Mesendoderm (in vitro differentiated cells): ENCODE data around the gene SPATA2.

Experiments
- DNase-seq: peaks from one replicate; pipeline ENCODE4 v3.0.0; 2013
- H2AK5ac ChIP-seq: 2 replicates; pipeline ENCODE4 v1.6.1; 2013; ENCODE audit warnings: low read length, inconsistent platforms
- H2BK120ac ChIP-seq: 2 replicates; pipeline ENCODE4 v1.6.1; 2013; ENCODE audit warnings: low read depth, mild to moderate bottlenecking, low read length, moderate library complexity, mixed read lengths
- H2BK15ac ChIP-seq: replicated peaks from 2 replicates; pipeline ENCODE4 v1.6.1; 2013; ENCODE audit warnings: low read depth, mild to moderate bottlenecking, moderate library complexity
- H2BK5ac ChIP-seq: 2 replicates; pipeline ENCODE4 v1.6.1; 2013; ENCODE audit warnings: low read length, inconsistent platforms
- H3K18ac ChIP-seq: 2 replicates; pipeline ENCODE4 v1.6.1; 2013; ENCODE audit warnings: mild to moderate bottlenecking, low read length, mixed read lengths
- H3K23ac ChIP-seq: one replicate; pipeline ENCODE4 v1.6.1; 2013; ENCODE audit warnings: low read length
- H3K27ac ChIP-seq: 2 replicates; pipeline ENCODE4 v1.5.1; 2013; ENCODE audit warnings: low read depth, mild to moderate bottlenecking, inconsistent platforms, low read length, moderate library complexity
- H3K27me3 ChIP-seq: 2 replicates; pipeline ENCODE4 v1.6.1; 2013; ENCODE audit warnings: low read length, control low read depth, mild to moderate bottlenecking, inconsistent platforms; ENCODE audit not compliant: insufficient read depth, poor library complexity
- H3K36me3 ChIP-seq: 2 replicates; pipeline ENCODE4 v1.6.1; 2013; ENCODE audit warnings: low read length, inconsistent platforms; ENCODE audit not compliant: control insufficient read depth, insufficient read depth
- H3K4ac ChIP-seq: one replicate; pipeline ENCODE4 v1.6.1; 2013; ENCODE audit warnings: low read depth, mild to moderate bottlenecking, low read length, moderate library complexity
- H3K4me1 ChIP-seq: 2 replicates; pipeline ENCODE4 v1.6.1; 2013; ENCODE audit warnings: low read depth, low read length, inconsistent platforms; ENCODE audit not compliant: control insufficient read depth
- H3K4me2 ChIP-seq: 2 replicates; pipeline ENCODE4 v1.6.1; 2013; ENCODE audit warnings: low read length
- H3K4me3 ChIP-seq: 2 replicates; pipeline ENCODE4 v1.5.1; 2013; ENCODE audit warnings: mild to moderate bottlenecking, low read length
- H3K56ac ChIP-seq: one replicate; pipeline ENCODE4 v1.6.1; 2013; ENCODE audit warnings: low read length
- H3K79me1 ChIP-seq: 2 replicates; pipeline ENCODE4 v1.6.1; 2013; ENCODE audit warnings: low read length, inconsistent platforms
- H3K79me2 ChIP-seq: 2 replicates; pipeline ENCODE4 v1.6.1; 2013; ENCODE audit warnings: mild to moderate bottlenecking, low read length; ENCODE audit not compliant: control insufficient read depth, insufficient read depth
- H3K9ac ChIP-seq: 2 replicates; pipeline ENCODE4 v1.6.1; 2013; ENCODE audit warnings: low read length, inconsistent platforms
- H4K5ac ChIP-seq: one replicate; pipeline ENCODE4 v1.6.1; 2013; ENCODE audit warnings: low read length
- H4K8ac ChIP-seq: one replicate; pipeline ENCODE4 v1.6.1; 2013; ENCODE audit warnings: low read depth, mild to moderate bottlenecking, control low read depth, low read length, moderate library complexity
- WGBS: extraction: QIAGEN DNeasy Blood & Tissue Kit; methylation state at CpG from one replicate; pipeline ENCODE4 v1.1.7; 2013; ENCODE audit warnings: low lambda C conversion rate, missing lambda C conversion rate; ENCODE audit not compliant: insufficient coverage; ENCODE audit errors: extremely low coverage; 5-methylcytosine and 5-hydroxymethylcytosine counted together

Gene SPATA2

DNA sequence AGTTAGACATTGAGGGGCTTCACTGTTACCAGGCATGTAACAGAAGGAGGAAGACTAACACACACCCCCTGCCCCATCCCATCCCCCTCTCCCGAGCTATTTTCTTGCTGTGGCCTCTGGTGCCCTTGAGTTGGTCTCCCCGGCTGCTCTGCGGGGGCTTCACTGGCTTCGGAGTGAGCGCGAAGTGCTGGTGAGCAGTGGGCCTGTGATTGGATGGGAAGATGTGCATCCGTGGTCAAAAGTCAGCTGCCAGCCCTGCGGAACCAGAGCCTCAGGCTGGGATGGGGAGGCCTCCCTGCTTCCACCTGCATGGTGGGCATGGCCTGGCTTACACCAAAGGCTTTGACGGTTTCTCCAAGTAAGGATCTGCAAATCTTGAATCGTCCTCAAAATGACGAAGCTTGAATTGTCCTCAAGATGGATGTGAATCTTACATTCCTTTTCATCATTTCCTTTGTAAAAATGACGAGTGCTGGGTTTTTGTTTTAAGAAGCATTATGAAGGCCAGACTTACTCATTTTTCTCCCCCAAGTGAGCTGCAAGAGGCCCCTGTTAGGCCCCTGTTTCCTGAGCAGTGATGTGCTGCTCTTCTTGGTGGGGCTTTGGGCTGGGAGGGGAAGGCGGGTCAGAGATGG lies 23.7 kb downstream of the SPATA2 start:
- H3K56ac ChIP-seq = no peak overlapping the region
- DNase-seq = no peak
- no peak overlapping the region for H4K5ac ChIP-seq
- no peaks in the 10 kb centered on the region for H3K79me2 ChIP-seq
- H3K79me1 ChIP-seq = no peaks in the 10 kb centered on the region
- no peak overlapping the region for H3K18ac ChIP-seq
- no CpG with 5 or more reads among the region's 13 CpGs for WGBS
- peaks cover 10% of the 10 kb centered on the region for H3K4me1 ChIP-seq
- no peak overlapping the region for H3K4me3 ChIP-seq
- H3K27me3 ChIP-seq = no peaks in the 10 kb centered on the region
- H4K8ac ChIP-seq = no peak overlapping the region
- no peak overlapping the region for H2BK120ac ChIP-seq
- no peak overlapping the region for H2BK15ac ChIP-seq
- no peaks in the 10 kb centered on the region for H3K36me3 ChIP-seq
- H3K23ac ChIP-seq = no peak overlapping the region
- H3K9ac ChIP-seq = no peak overlapping the region
- no peak overlapping the region for H2BK5ac ChIP-seq
- no peak overlapping the region for H2AK5ac ChIP-seq
- no peak overlapping the region for H3K4me2 ChIP-seq
- H3K4ac ChIP-seq = no peak overlapping the region
- no peak overlapping the region for H3K27ac ChIP-seq

DNA sequence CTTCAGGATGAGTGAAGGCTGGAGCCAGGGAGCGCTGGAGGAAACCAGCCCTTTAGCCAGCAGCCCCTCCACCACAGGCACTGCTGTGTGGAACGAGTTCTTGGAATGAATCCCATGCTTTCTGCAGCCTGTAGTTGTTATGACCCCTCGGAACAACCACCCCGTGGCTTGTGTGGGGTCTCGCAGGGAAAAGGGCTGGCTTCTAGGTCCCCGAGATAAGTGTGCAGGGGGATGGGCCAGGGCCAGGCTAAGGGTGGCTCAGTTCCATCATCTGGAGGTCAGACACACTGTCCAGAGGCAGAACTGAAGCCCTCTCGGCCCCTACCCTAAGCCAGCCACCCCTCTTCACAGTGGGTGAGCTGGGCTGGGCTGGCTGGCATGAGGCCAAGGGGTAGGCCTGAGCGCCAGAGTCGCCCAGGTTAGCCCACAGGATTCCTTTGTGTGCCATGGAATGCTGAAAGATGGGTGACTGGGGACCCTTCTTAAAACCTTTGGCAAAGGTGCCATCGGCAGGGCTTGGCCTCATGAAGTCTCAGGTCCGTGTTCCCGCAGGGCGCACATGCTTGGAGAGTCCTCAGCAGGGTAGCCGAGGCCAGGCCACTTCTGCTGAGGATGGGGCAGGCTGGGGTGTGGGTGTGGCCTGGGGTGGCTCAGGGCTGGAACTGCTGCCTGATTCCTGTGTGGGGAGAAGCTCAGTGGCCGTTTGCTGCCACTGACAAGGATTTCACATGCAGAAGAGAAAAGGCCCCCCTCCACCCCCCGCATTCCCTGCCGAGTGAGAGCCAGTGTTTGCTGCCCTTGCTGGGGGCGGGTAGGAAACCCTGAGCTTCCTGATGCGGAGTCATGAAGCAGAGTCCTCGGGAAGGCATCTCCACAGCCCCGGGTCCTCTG lies 24.6 kb downstream of the SPATA2 start:
- Histone ChIP-seq H3K36me3 (no peaks in the 10 kb centered on the region), H3K4me2 (no peak overlapping the region), H3K27ac (no peak overlapping the region), H2BK120ac (no peak overlapping the region), H2BK5ac (no peak overlapping the region), H3K4me3 (no peak overlapping the region), H3K56ac (peak overlapping the region; percentile 37), H3K27me3 (no peaks in the 10 kb centered on the region), H4K5ac (no peak overlapping the region), H3K4me1 (peaks cover 10% of the 10 kb centered on the region), H3K79me2 (no peaks in the 10 kb centered on the region), H2AK5ac (no peak overlapping the region), H2BK15ac (no peak overlapping the region), H4K8ac (no peak overlapping the region), H3K18ac (no peak overlapping the region), H3K23ac (no peak overlapping the region), H3K9ac (no peak overlapping the region), H3K4ac (no peak overlapping the region), H3K79me1 (no peaks in the 10 kb centered on the region)
- no CpG with 5 or more reads among the region's 21 CpGs for WGBS
- peak; percentile 82 for DNase-seq

DNA sequence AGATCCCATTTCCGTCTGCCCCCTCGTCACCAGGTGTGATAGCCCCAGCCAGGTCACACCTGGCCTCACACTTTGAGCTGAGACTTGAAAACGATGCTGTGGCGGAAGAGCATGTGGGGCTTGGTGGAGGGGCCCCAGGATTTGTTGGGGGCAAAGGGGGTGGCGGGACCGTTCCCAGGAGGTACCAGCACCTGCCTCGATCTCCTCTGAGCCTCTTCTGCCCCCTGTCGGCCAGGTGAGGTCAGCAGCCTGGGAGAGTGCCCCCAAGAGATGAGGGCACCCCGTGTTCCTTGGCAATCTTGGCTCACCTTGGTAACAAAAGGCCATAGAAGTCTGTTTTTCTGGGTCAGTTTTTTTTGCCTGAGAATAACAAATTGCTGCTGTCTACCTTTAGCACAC lies 25.4 kb downstream of the SPATA2 start:
- Histone ChIP-seq H2BK5ac (no peak overlapping the region), H3K4me3 (no peak overlapping the region), H3K4ac (no peak overlapping the region), H3K18ac (no peak overlapping the region), H2BK15ac (no peak overlapping the region), H4K5ac (no peak overlapping the region), H3K36me3 (no peaks in the 10 kb centered on the region), H3K9ac (no peak overlapping the region), H3K4me2 (no peak overlapping the region), H4K8ac (no peak overlapping the region), H3K23ac (no peak overlapping the region), H3K79me1 (no peaks in the 10 kb centered on the region), H3K79me2 (no peaks in the 10 kb centered on the region), H3K27me3 (no peaks in the 10 kb centered on the region), H3K56ac (no peak overlapping the region), H3K27ac (no peak overlapping the region), H3K4me1 (peaks cover 10% of the 10 kb centered on the region), H2AK5ac (no peak overlapping the region), H2BK120ac (no peak overlapping the region)
- DNase-seq = no peak
- WGBS = no CpG with 5 or more reads among the region's 9 CpGs

DNA sequence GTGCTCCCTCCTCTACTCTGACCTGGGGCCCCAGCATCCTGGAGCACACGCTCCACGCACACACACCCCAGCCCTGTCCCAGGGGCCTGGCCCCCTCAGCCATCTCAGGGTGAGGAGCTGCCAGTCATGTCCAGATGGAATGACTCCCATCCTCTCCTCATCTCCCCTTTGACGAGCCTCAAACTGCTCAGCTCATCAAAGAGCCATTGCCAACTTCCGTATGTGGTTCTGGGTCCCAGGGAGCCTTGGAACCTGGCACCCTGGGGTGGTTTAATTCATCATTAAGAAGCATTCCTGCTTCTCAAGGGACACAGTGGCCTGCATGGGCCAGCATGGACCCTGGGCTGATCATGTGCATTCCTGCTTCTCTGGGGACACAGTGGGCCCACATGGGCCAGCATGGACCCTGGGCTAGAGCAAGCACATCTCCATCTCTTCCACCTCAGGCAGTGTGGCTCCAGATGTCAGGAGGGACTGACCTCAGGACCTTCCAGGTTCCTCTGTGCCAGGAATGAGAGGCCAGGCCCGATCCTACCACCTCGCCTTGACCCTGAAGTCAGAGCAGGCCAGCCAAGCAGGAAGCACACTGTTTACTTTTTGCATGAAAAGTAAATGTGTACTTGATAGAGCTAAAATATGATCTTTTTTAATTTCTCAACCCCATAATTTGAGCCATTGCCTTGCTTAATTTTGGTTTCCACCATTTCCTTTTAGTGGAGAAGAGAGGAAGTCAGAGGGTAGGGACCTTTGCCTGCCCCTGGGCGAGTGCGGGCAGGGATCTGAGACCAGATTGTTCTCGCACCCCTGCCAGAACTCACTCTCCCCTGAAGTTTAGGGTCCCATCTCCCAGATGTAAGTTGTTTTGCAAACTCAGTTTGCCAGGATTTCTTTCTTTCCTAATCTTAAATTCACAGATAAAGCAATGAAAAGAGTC lies 26.1 kb downstream of the SPATA2 start:
- no peak overlapping the region for H2AK5ac ChIP-seq
- no peak overlapping the region for H3K4ac ChIP-seq
- peak overlapping the region; percentile 73 for H3K56ac ChIP-seq
- H3K23ac ChIP-seq = no peak overlapping the region
- H3K36me3 ChIP-seq = no peaks in the 10 kb centered on the region
- H3K4me3 ChIP-seq = no peak overlapping the region
- H3K79me1 ChIP-seq = no peaks in the 10 kb centered on the region
- peaks cover 10% of the 10 kb centered on the region for H3K4me1 ChIP-seq
- H2BK120ac ChIP-seq = no peak overlapping the region
- no peak overlapping the region for H3K18ac ChIP-seq
- H3K27me3 ChIP-seq = no peaks in the 10 kb centered on the region
- H4K5ac ChIP-seq = no peak overlapping the region
- no peak overlapping the region for H2BK5ac ChIP-seq
- no peak overlapping the region for H3K27ac ChIP-seq
- no peak overlapping the region for H3K9ac ChIP-seq
- DNase-seq = no peak
- H3K4me2 ChIP-seq = no peak overlapping the region
- no peaks in the 10 kb centered on the region for H3K79me2 ChIP-seq
- no CpG with 5 or more reads among the region's 9 CpGs for WGBS
- H2BK15ac ChIP-seq = no peak overlapping the region
- no peak overlapping the region for H4K8ac ChIP-seq

DNA sequence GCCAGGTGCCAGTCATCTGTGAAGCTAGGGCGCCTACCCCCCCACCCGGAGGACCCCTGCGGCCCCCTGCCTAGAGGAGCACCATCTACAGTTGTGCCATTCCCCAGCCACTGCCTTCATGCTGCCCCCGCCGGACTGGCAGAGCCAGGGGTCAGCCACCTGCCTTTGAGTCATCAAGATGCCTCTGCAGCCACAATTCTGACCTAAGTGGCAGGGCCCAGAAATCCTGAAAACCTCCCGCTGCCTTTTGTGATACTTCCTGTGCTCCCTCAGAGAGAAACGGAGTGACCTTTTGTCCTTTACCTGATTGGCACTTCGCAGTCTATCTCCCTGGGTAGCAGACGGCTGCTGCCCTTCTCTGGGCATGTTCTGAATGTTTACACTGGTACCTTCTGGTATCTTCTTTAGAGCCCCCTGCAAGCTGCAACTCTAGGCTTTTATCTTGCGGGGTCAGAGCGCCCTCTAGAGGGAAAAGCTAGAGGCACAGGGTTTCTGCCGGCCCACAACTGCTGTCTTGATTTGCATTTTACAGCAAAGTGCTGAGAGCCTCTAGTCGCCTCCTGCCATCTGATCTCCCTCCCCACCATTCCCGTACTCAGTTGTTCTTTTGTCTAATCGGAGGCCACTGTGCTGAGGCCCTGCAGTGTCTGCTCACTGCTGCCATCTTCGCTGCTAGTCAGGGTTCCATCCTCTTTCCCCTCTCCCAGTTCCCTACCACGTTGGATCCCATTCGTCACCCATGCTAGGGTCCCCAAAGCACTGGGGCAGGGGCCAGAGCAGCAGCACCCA lies 26.9 kb downstream of the SPATA2 start:
- H4K8ac ChIP-seq = no peak overlapping the region
- H3K36me3 ChIP-seq = no peaks in the 10 kb centered on the region
- H2BK5ac ChIP-seq = no peak overlapping the region
- H3K56ac ChIP-seq = peak overlapping the region; percentile 73
- H2BK15ac ChIP-seq = no peak overlapping the region
- H3K79me1 ChIP-seq = no peaks in the 10 kb centered on the region
- no peaks in the 10 kb centered on the region for H3K79me2 ChIP-seq
- no CpG with 5 or more reads among the region's 18 CpGs for WGBS
- no peak overlapping the region for H2BK120ac ChIP-seq
- no peak overlapping the region for H4K5ac ChIP-seq
- no peak overlapping the region for H3K9ac ChIP-seq
- H3K4ac ChIP-seq = no peak overlapping the region
- H3K4me1 ChIP-seq = peaks cover 10% of the 10 kb centered on the region
- H3K23ac ChIP-seq = no peak overlapping the region
- H3K27ac ChIP-seq = no peak overlapping the region
- no peak overlapping the region for H3K4me2 ChIP-seq
- no peak overlapping the region for H3K18ac ChIP-seq
- H2AK5ac ChIP-seq = no peak overlapping the region
- H3K27me3 ChIP-seq = no peaks in the 10 kb centered on the region
- DNase-seq = peak; percentile 89
- no peak overlapping the region for H3K4me3 ChIP-seq
